Activated CD4-positive, alpha-beta T cell treated with anti-CD3 and anti-CD28 coated beads for 4 hours (primary cell): ENCODE measurements around the gene FMNL2.

Experiments
- DNase-seq, 2 donors: peaks; one replicate each; pipeline ENCODE4 v3.0.0-alpha.2; 2020

FMNL2 gene

GRCh38 chr2:152588998-152589397, 254.0 kb downstream of the FMNL2 start:
- no peak for DNase-seq

GRCh38 chr2:152594022-152594766, 259.2 kb downstream of the FMNL2 start:
- no peak for DNase-seq

GRCh38 chr2:152594792-152595191, 259.8 kb downstream of the FMNL2 start:
- no peak for DNase-seq

GRCh38 chr2:152598975-152599759, 264.2 kb downstream of the FMNL2 start:
- DNase-seq: no peak

- no peak for DNase-seq
Measured at GRCh38 chr2:152600051-152600657, 265.2 kb downstream of the FMNL2 start.

GRCh38 chr2:152600697-152601096, 265.7 kb downstream of the FMNL2 start:
- no peak for DNase-seq

- DNase-seq: no peak
Measured at GRCh38 chr2:152602750-152603149, 267.8 kb downstream of the FMNL2 start.

- DNase-seq: no peak
Measured at GRCh38 chr2:152603166-152603565, 268.2 kb downstream of the FMNL2 start.

- DNase-seq: no peak
Measured at GRCh38 chr2:152606081-152606480, 271.1 kb downstream of the FMNL2 start.

GRCh38 chr2:152606941-152607340, 272.0 kb downstream of the FMNL2 start:
- no peak for DNase-seq

GRCh38 chr2:152607793-152608300, 272.9 kb downstream of the FMNL2 start:
- no peak for DNase-seq

- DNase-seq: no peak
Measured at GRCh38 chr2:152609154-152609553, 274.2 kb downstream of the FMNL2 start.

- no peak for DNase-seq
Measured at GRCh38 chr2:152609699-152610098, 274.7 kb downstream of the FMNL2 start.

- no peak for DNase-seq
Measured at GRCh38 chr2:152611458-152612231, 276.7 kb downstream of the FMNL2 start.

- DNase-seq: no peak
Measured at GRCh38 chr2:152613235-152613634, 278.3 kb downstream of the FMNL2 start.

GRCh38 chr2:152615177-152615576, 280.2 kb downstream of the FMNL2 start:
- no peak for DNase-seq

GRCh38 chr2:152617456-152618192, 282.6 kb downstream of the FMNL2 start:
- no peak for DNase-seq

GRCh38 chr2:152618193-152618564, 283.2 kb downstream of the FMNL2 start:
- no peak for DNase-seq

- DNase-seq: no peak
Measured at GRCh38 chr2:152620208-152620607, 285.2 kb downstream of the FMNL2 start.

- no peak for DNase-seq
Measured at GRCh38 chr2:152620985-152621384, 286.0 kb downstream of the FMNL2 start.

GRCh38 chr2:152622219-152622618, 287.2 kb downstream of the FMNL2 start:
- DNase-seq: no peak

- DNase-seq: no peak
Measured at GRCh38 chr2:152623076-152623740, 288.2 kb downstream of the FMNL2 start.
